RWPE2 (cell line): ENCODE results near the gene SLK.

Source experiments
- ATAC-seq: fragments of 200-7000 bp; cut with Tn5 transposase; 3 replicates; pipeline ENCODE4 v1.9.1; 2021; ENCODE audit warnings: low read depth
- DNase-seq: peaks from one replicate; pipeline ENCODE4 v3.0.0-alpha.2; 2020; ENCODE audit warnings: low spot score
- H3K27ac ChIP-seq: fragments of 450-650 bp; 2 replicates; pipeline ENCODE4 v1.5.1; 2017; ENCODE audit warnings: mild to moderate bottlenecking; ENCODE audit not compliant: poor library complexity, severe bottlenecking
- H3K27me3 ChIP-seq: fragments of 250-450 bp; sonication (Bioruptor Pico); 2 replicates; pipeline ENCODE4 v1.5.1; 2021; ENCODE audit warnings: mild to moderate bottlenecking, moderate library complexity; ENCODE audit not compliant: insufficient read depth, poor library complexity, severe bottlenecking
- H3K36me3 ChIP-seq: fragments of 250-450 bp; sonication (Bioruptor Pico); 2 replicates; pipeline ENCODE4 v1.5.1; 2020; ENCODE audit warnings: low read depth, mild to moderate bottlenecking, moderate library complexity
- H3K4me1 ChIP-seq: fragments of 250-450 bp; sonication (Bioruptor Pico); 2 replicates; pipeline ENCODE4 v1.5.1; 2021; ENCODE audit warnings: mild to moderate bottlenecking, moderate library complexity; ENCODE audit not compliant: insufficient read depth, poor library complexity, severe bottlenecking
- H3K4me3 ChIP-seq: fragments of 250-450 bp; sonication (Bioruptor Pico); 2 replicates; pipeline ENCODE4 v1.5.1; 2021; ENCODE audit warnings: mild to moderate bottlenecking, moderate library complexity; ENCODE audit not compliant: severe bottlenecking
- H3K9me3 ChIP-seq: fragments of 250-450 bp; sonication (Bioruptor Pico); 2 replicates; pipeline ENCODE4 v1.5.1; 2021; ENCODE audit warnings: mild to moderate bottlenecking, moderate library complexity; ENCODE audit not compliant: severe bottlenecking
- CTCF ChIP-seq: fragments of 450-650 bp; IDR thresholded peaks from one replicate; pipeline ENCODE4 v1.5.1; 2017; ENCODE audit warnings: mild to moderate bottlenecking, moderate library complexity; ENCODE audit not compliant: poor library complexity, severe bottlenecking

The SLK gene

DNA sequence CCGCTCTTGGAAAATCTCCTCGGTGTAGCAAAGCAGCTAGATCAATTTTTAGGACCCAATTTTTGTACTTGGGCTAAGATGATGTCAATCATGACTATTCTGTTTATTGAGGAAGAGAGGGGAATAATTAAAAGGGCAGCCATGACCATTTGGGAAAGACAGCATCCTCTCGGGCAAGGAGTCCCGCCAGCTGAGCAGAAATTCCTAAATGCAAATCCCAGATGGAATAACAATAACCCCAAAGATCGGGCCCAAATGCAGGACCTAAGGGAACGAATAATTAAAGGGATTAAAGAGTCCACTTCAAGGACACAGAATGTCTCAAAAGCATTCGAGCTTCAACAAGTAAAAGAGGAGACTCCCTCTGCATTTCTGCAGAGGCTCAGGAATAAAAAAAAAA is 100.0 kb downstream of the SLK start:
- ATAC-seq = no peak

GRCh38 chr10:104067525-104067924 is 100.6 kb downstream of the SLK start:
- no peak for TF ChIP-seq CTCF
- Histone ChIP-seq H3K27me3 (no peaks in the 10 kb centered on the region), H3K27ac (no peak overlapping the region), H3K4me3 (no peak overlapping the region), H3K9me3 (no peaks in the 10 kb centered on the region), H3K4me1 (no peaks in the 10 kb centered on the region), H3K36me3 (peaks cover 100% of the 10 kb centered on the region)
- ATAC-seq (no peak), DNase-seq (no peak)

More for the DNA sequence above, 100.0 kb downstream of the SLK start:
- no peak for DNase-seq
- Histone ChIP-seq H3K27ac (no peak overlapping the region), H3K4me3 (no peak overlapping the region), H3K36me3 (peaks cover 100% of the 10 kb centered on the region), H3K4me1 (no peaks in the 10 kb centered on the region), H3K27me3 (no peaks in the 10 kb centered on the region), H3K9me3 (no peaks in the 10 kb centered on the region)
- no peak for TF ChIP-seq CTCF

DNA sequence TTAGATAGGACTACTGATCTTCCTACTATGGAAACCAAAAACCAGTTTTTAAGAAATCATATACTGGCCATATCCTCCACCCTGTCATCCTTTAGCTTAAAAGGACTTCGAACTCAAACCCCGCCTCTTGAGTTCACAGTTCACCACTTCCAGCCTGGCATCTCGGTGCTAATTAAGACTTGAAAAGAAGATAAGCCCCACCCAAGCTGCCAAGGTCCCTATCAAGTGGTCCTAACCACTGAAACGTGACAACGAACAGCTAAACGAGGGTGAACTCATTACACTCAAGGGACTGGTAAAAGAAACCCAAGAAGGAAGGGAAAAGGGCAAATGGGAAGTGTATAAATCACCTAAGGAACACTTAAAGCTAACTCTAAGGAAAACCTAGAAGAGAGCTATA is 102.7 kb downstream of the SLK start:
- Histone ChIP-seq H3K27me3 (no peaks in the 10 kb centered on the region), H3K4me1 (no peaks in the 10 kb centered on the region), H3K36me3 (peaks cover 100% of the 10 kb centered on the region), H3K9me3 (no peaks in the 10 kb centered on the region), H3K27ac (no peak overlapping the region), H3K4me3 (no peak overlapping the region)
- DNase-seq = no peak
- TF ChIP-seq CTCF = no peak
- ATAC-seq = no peak

DNA sequence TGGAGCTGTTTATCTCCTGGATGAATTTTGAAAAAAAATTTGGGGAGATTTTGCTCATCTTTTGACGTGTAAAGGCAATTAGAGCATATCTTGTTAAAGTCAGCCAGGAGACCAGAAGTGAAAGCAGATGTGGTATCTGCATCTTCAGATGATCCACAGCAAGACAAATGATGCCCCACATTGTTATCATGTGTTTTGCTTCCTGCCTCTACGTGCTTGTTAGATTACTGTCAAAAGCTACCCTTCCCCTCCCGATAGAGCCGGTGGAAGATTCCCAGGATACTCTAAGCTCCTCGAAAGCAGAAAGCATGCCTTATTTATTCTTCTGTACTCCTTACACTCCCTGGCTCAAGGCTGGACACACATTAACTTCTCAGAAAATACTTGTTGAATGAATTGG is 105.8 kb downstream of the SLK start:
- no peak overlapping the region for H3K4me3 ChIP-seq
- DNase-seq = no peak
- peaks cover 100% of the 10 kb centered on the region for H3K36me3 ChIP-seq
- no peaks in the 10 kb centered on the region for H3K9me3 ChIP-seq
- H3K27me3 ChIP-seq = no peaks in the 10 kb centered on the region
- no peaks in the 10 kb centered on the region for H3K4me1 ChIP-seq
- TF ChIP-seq CTCF = no peak
- no peak for ATAC-seq
- no peak overlapping the region for H3K27ac ChIP-seq

DNA sequence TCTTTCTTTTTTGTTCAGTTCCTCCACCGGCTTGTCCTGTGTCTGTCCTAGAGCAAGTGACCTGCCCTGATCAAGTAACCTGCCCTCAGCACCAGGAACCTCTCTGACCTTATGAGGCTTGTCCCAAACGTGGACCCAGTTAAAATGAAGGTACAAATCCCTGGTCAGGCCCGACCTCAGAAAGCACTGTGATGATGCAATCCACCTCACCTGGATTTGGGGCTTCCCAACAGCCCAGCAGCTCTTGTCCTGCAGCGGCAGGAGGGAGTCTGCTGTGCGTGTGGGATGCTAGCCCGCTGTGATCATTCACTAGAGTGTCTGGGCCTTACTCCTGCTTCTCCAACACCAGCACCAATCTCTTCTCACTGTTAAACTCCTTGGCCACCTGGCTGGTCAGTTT is 107.6 kb downstream of the SLK start:
- H3K4me3 ChIP-seq = no peak overlapping the region
- ATAC-seq = no peak
- no peaks in the 10 kb centered on the region for H3K9me3 ChIP-seq
- no peak for TF ChIP-seq CTCF
- no peak for DNase-seq
- no peak overlapping the region for H3K27ac ChIP-seq
- no peaks in the 10 kb centered on the region for H3K4me1 ChIP-seq
- H3K27me3 ChIP-seq = no peaks in the 10 kb centered on the region
- H3K36me3 ChIP-seq = peaks cover 100% of the 10 kb centered on the region
